ENCODE data around the gene SNRPF. TPM values are rescaled to one million over a fixed set of nuclear protein-coding genes. Genes with fewer than 3 reads are reported as not detected.
A peak's percentile ranks its signal among the peaks of the same experiment; 100 is the strongest.

The SNRPF gene
- total RNA-seq, 1 donor from 2014 or later: 12.3 TPM

GRCh38 chr12:95859344-95859816, 628 bp downstream of the SNRPF start:
- no peak for DNase-seq (ENCODE audit: low spot score)

GRCh38 chr12:95859947-95860850, 1.4 kb downstream of the SNRPF start:
- DNase-seq (ENCODE audit: low spot score): no peak

DNA sequence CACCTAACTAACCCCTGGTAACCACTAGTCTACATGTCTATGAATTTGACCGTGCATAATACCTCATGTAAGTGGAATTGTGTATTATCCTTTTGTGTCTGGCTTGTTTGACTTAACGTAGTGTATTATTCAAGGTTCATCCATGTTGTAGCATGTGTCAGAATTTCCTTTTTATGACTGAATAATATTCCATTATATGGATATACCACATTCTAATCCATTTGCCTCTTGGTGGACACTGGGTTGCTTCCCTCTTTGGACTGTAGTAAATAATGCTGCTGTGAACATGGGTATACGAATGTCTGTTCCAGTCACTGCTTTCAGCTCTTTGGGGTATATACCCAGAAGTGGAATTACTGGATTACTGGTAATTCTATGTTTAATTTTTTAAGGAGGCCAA, 3.3 kb downstream of the SNRPF start:
- DNase-seq (ENCODE audit: low spot score): no peak

DNA sequence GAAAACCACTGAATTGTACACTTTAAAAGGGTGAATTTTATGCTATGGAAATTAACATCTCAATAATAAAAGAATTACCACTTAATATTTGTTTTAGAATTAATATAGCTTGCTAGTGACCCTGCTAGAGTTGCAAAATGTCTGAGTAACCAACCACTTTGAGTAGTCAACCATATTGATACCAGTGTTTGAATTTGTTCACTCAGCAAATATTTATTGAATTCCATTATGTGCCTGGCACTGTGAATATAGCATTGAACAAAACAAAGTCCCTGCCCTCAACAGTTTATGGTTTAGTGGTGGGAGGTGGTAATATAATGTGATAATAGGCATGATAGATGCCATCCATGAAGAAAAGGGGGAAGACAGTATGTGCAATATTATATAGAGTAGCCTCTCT, 4.6 kb downstream of the SNRPF start:
- DNase-seq (ENCODE audit: low spot score): no peak

DNA sequence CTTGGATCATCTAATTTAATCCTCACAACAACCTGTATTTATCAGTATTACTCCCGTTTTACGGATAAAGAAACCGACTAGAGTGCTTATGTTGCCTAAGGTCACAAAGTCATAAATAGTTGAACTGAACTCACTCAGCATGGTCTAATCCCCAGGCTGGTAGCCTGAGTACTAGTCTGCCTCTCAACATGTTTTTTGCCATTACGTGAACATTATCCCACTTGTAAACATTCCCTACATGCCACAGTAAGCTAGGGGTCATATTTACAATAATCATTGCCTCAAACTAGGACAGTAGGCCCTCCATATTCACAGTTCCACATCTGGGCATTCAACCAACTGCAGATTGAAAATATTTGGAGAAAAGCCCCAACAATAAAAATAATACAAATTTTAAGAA, 12.1 kb downstream of the SNRPF start:
- peak; percentile 24 for DNase-seq (ENCODE audit: low spot score)

DNA sequence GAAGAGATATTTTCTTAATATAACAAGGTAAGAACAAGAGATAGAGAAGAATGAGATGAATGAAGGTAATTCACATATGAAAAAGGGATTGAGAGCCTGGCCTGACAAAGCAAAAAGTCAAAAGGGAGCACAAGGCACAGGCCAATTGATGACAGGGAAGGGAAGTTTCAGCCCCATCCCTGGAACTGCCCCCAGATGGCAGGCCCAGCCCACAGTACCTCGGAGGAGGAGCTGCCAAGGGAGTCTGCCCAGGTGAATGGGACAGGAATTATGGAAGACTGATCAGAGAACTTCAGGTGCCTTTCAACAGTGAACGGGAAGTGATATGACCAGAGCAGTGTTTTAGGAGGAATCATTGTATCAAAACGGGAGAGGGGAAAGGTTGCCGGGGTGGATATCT, 15.7 kb downstream of the SNRPF start:
- DNase-seq (ENCODE audit: low spot score): no peak

DNA sequence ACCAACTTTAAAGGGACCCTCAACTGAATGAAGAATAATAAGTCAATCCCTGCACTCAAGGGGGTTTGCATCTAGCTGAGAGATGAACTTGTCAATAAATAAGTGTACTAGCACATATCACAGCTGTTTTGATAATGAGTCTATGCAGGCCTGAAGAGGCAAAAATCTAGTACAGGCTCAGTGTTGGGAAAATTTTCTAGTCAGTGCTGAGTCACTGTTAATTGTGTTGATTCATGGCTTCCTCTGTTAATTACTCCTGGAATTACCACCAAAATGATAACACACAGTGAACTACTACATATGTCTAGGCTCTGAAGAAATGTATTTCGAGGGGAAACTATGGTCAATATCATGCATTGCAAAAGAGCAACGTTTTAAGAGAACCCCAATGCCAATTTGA, 18.9 kb downstream of the SNRPF start:
- no peak for DNase-seq (ENCODE audit: low spot score)

DNA sequence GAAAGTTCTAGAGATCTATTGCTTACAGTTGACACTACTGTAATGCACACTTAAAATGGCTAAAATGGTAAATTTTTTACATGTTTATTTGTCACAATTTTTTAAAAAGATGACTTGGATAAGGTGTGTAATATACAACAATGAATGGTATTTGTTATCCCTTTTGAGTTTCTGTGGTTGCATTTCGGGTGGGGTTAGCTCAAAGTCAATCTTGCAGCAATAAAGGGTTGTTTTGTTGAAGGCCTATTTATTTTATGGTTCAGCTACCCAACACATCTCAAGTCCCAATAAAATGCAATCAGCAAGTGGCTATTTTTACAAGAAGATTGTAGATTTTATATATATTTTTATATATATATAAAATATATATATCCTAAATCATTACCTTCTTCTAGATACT, 22.1 kb downstream of the SNRPF start:
- no peak for DNase-seq (ENCODE audit: low spot score)

- no peak for DNase-seq (ENCODE audit: low spot score)
Measured at GRCh38 chr12:95881331-95881955, 22.7 kb downstream of the SNRPF start.

DNA sequence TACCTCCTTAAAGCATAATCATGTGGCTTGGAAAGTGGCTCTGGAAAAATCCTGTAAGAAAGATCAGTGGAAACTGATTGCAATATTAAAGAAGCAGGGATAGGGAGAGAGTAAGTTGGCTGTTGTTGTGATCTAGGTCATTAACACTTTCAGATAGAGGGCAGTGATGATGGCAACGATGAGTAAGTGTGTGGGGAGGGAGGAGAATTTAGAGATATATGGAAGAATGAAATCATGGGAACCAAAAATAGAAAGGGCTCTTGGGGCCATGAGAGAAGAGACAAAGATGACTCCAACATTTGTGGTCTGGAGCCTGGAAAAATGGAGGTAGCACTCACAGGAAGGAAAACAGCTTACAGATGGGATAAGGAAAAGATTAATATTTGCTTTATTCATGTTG, 23.3 kb downstream of the SNRPF start:
- no peak for DNase-seq (ENCODE audit: low spot score)

DNA sequence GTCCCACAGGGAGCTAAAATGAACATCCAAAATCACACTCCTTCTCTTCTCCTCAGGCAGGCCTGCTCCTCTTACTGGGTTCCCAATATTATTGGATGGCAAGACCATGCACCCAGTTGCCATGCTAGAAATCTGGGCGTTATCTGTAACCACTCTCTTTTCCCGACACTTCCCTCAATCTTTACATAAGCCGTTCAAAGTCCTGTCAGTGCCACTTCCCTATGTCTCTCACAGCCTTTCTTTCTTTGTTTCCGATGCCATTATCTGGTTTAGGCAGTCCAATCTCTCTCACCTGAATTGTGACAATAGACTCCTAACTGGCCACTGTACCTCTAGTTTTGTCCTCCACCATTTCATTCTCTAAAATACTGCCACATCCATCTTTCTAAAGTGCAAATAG, 24.1 kb downstream of the SNRPF start:
- no peak for DNase-seq (ENCODE audit: low spot score)

GRCh38 chr12:95884998-95885397, 26.2 kb downstream of the SNRPF start:
- no peak for DNase-seq (ENCODE audit: low spot score)

DNA sequence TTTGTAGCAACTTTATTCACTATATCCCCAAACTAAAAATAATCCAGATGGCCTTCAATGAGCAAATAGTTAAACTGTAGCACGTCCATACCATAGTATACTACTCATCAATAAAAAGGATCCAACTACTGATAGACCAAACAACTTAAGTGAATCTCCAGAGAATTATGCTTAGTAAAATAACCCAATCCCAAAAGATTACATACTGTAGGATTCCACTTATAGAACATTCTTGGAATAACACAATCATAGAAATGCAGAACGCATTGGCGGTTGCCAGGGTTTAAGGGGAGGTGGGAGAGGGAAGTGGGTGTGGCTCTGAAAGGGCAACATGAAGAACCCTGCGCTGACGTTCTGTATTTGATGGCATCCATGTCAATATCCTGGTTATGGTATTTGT, 28.6 kb downstream of the SNRPF start:
- no peak for DNase-seq (ENCODE audit: low spot score)

DNA sequence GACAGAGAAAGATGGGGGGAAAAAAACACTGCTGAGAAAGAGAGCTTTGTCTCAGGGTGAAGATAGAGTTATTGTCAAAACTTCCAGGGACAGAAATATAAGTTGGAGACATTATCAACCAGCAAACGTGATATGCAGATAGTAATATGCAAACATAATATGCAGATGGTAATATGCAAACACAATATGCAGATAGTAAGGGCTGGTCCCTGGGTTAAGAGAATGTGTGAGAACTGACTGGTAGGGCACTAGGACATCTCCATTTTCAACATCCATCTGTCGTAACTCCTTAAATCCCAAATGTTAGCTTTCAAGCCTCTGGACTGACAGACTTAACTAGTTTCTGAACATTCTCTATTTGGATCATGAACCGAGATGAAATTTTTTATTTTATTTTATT, 32.2 kb downstream of the SNRPF start:
- DNase-seq (ENCODE audit: low spot score): no peak

DNA sequence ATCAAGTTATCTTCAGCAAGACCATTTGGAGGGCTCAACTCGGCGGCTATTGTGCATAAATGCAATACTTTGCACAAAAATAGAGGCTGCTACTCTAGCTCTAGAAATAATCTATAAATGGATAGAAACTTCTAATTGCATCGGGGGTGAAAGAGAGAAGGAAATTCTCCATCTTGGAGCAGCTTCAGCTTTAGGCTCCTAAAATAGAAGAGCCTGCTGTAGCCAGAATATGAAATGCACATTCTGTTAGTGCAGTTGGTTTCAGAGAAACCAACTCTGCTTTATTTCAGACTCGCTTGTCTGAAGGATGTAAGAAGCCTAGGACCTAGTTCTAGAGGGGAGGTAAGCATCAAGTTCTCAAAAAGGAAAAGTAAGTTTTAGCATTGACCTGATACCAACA, 38.1 kb downstream of the SNRPF start:
- no peak for DNase-seq (ENCODE audit: low spot score)

GRCh38 chr12:95898081-95898480, 39.3 kb downstream of the SNRPF start:
- DNase-seq (ENCODE audit: low spot score): no peak

DNA sequence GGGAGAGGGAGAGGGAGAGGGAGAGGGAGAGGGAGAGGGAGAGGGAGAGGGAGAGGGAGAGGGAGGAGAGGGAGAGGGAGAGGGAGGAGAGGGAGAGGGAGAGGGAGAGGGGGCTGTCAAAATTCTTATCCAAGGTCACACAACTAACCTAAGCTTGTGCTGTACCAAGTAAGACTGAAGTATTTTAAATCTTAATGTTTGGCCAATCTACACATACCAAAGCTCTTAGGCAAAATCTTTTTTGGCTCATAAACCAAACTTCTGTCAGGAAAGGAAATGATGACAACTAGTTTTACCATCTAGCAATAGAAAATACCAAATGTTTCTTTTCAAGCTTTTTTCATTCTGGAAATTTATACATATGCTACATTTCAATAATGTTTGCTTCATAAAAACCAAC, 49.8 kb downstream of the SNRPF start:
- peak; percentile 22 for DNase-seq (ENCODE audit: low spot score)

- DNase-seq (ENCODE audit: low spot score): no peak
Measured at GRCh38 chr12:95909871-95910270, 51.1 kb downstream of the SNRPF start.

Other genes starting within 250 kb of the SNRPF start
- gene NTN4, start 68.2 kb upstream of the SNRPF start, total RNA-seq (ENCODE audit: insufficient read depth, low replicate concordance): 11.1 TPM
- 20.9 TPM for gene CCDC38, start 83.7 kb downstream of the SNRPF start, total RNA-seq (ENCODE audit: insufficient read depth, low replicate concordance)
- not detected for gene AMDHD1, start 84.4 kb downstream of the SNRPF start, total RNA-seq (ENCODE audit: insufficient read depth, low replicate concordance)
- gene HAL, start 137.4 kb downstream of the SNRPF start, total RNA-seq (ENCODE audit: insufficient read depth, low replicate concordance): 69.6 TPM
- gene LTA4H, start 176.6 kb downstream of the SNRPF start, total RNA-seq (ENCODE audit: insufficient read depth, low replicate concordance): 57.8 TPM